ENCODE measurements around the gene CYP19A1. TPM values are rescaled to one million over a fixed set of nuclear protein-coding genes. Genes with fewer than 3 reads are reported as not detected.
A peak's percentile ranks its signal among the peaks of the same experiment; 100 is the strongest.

CYP19A1 gene
- polyA plus RNA-seq, 1 of the 3 experiments (the other 2 are of a cell fraction), result 0.03 TPM

DNA sequence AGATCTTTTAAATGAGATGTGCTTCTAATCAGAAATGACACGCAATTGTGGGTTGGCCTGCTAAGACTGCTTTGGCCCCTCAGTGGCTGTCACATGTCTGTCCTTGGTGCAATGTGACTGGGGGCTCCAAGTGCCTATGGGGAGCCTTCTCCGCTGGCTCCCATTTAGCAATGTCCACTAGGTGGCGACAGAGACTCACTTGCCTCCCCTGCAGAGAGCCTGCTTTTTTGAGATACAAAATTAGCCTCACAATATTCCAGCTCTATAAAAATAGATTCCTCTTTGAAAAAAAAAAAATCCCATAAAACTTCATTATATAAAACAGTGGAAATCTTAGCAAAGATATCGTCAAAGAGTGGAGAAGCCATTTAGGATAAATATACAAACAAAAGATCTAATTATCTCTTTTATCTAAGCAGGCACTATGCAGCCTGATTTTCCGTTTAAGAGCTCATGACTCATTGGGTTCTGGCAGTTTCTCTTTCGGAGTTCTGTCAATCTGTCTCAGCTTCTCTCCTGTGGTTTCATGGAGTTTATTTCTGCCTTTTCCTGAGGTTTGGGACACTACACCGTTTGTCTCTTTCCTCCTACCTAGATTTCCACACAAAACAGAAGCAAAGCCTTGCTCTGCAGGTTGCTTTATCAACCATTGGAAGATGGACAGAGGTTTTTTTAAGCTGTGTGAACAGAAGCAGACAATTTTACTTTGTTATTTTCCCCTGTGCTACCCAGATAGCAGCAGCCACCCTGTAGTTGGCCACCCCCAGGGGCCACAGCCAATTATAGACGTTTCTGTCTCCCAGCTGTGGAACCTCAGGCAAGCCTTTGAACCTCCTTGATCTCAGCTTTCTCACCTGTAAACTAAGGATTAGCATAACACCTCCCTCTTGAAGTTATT is 175.3 kb downstream of the CYP19A1 start:
- no peaks in the 10 kb centered on the region for H3K79me2 ChIP-seq (ENCODE audit: insufficient read depth)
- no peaks in the 10 kb centered on the region for H3K9me2 ChIP-seq
- TF ChIP-seq, protein P1, sequence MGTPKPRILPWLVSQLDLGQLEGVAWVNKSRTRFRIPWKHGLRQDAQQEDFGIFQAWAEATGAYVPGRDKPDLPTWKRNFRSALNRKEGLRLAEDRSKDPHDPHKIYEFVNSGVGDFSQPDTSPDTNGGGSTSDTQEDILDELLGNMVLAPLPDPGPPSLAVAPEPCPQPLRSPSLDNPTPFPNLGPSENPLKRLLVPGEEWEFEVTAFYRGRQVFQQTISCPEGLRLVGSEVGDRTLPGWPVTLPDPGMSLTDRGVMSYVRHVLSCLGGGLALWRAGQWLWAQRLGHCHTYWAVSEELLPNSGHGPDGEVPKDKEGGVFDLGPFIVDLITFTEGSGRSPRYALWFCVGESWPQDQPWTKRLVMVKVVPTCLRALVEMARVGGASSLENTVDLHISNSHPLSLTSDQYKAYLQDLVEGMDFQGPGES (IDR thresholded peaks at IDR 0.05; ENCODE audit: low read depth, low read length), result no peak
- TF ChIP-seq, protein P2, sequence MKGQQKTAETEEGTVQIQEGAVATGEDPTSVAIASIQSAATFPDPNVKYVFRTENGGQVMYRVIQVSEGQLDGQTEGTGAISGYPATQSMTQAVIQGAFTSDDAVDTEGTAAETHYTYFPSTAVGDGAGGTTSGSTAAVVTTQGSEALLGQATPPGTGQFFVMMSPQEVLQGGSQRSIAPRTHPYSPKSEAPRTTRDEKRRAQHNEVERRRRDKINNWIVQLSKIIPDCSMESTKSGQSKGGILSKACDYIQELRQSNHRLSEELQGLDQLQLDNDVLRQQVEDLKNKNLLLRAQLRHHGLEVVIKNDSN (IDR thresholded peaks at IDR 0.05; ENCODE audit: borderline replicate concordance, low read depth), result no peak
- TF ChIP-seq MEF2A (IDR thresholded peaks at IDR 0.05; ENCODE audit: borderline replicate concordance, low read depth), result no peak
- no peak for TF ChIP-seq FOSL2 (IDR thresholded peaks at IDR 0.05; ENCODE audit: borderline replicate concordance, low read depth)
- TF ChIP-seq, protein P3, sequence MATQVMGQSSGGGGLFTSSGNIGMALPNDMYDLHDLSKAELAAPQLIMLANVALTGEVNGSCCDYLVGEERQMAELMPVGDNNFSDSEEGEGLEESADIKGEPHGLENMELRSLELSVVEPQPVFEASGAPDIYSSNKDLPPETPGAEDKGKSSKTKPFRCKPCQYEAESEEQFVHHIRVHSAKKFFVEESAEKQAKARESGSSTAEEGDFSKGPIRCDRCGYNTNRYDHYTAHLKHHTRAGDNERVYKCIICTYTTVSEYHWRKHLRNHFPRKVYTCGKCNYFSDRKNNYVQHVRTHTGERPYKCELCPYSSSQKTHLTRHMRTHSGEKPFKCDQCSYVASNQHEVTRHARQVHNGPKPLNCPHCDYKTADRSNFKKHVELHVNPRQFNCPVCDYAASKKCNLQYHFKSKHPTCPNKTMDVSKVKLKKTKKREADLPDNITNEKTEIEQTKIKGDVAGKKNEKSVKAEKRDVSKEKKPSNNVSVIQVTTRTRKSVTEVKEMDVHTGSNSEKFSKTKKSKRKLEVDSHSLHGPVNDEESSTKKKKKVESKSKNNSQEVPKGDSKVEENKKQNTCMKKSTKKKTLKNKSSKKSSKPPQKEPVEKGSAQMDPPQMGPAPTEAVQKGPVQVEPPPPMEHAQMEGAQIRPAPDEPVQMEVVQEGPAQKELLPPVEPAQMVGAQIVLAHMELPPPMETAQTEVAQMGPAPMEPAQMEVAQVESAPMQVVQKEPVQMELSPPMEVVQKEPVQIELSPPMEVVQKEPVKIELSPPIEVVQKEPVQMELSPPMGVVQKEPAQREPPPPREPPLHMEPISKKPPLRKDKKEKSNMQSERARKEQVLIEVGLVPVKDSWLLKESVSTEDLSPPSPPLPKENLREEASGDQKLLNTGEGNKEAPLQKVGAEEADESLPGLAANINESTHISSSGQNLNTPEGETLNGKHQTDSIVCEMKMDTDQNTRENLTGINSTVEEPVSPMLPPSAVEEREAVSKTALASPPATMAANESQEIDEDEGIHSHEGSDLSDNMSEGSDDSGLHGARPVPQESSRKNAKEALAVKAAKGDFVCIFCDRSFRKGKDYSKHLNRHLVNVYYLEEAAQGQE (IDR thresholded peaks at IDR 0.05; ENCODE audit: low read depth, low read length), result no peak
- peak; percentile 91 for TF ChIP-seq RAD21 (IDR thresholded peaks at IDR 0.05; ENCODE audit: low read length)
- TF ChIP-seq, protein P4, sequence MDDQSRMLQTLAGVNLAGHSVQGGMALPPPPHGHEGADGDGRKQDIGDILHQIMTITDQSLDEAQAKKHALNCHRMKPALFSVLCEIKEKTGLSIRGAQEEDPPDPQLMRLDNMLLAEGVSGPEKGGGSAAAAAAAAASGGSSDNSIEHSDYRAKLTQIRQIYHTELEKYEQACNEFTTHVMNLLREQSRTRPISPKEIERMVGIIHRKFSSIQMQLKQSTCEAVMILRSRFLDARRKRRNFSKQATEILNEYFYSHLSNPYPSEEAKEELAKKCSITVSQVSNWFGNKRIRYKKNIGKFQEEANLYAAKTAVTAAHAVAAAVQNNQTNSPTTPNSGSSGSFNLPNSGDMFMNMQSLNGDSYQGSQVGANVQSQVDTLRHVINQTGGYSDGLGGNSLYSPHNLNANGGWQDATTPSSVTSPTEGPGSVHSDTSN (IDR thresholded peaks at IDR 0.05), result peak; percentile 24; the same call in 1 of the 2 replicates
- no peak for TF ChIP-seq EZH2phosphoT487 (IDR thresholded peaks at IDR 0.05; ENCODE audit: borderline replicate concordance, low read depth)
- TF ChIP-seq, protein P5, sequence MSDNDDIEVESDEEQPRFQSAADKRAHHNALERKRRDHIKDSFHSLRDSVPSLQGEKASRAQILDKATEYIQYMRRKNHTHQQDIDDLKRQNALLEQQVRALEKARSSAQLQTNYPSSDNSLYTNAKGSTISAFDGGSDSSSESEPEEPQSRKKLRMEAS (IDR thresholded peaks at IDR 0.05; ENCODE audit: low read depth), result 0 out of 2 replicates have a peak, but pooled peaks have one; percentile 10
- no peak for TF ChIP-seq CHD2 (IDR thresholded peaks at IDR 0.05; ENCODE audit: low read length, partially characterized antibody)
- TF ChIP-seq SMC3 (IDR thresholded peaks at IDR 0.05; ENCODE audit: low read depth, low read length), result peak; percentile 70
- TF ChIP-seq FOXJ3 (CRISPR knock-in tag; IDR thresholded peaks at IDR 0.05), result no peak
- no peak for TF ChIP-seq RXRA (IDR thresholded peaks at IDR 0.05; ENCODE audit: borderline replicate concordance, low read depth)
- no peak for TF ChIP-seq EP300 (IDR thresholded peaks at IDR 0.05; ENCODE audit: borderline replicate concordance in 1 of 2, low read depth in 1 of 2, low read length in 1 of 2)
- no peak for TF ChIP-seq MXI1 (IDR thresholded peaks at IDR 0.05; ENCODE audit: low read depth, low read length)
- TF ChIP-seq YY1 (IDR thresholded peaks at IDR 0.05; ENCODE audit: low read depth), result no peak
- no peak for TF ChIP-seq POLR2AphosphoS5 (IDR thresholded peaks at IDR 0.05; ENCODE audit: low read depth, low read length)
- no peak for TF ChIP-seq GABPA (IDR thresholded peaks at IDR 0.05; ENCODE audit: low read depth)
- TF ChIP-seq RCOR1 (IDR thresholded peaks at IDR 0.05; ENCODE audit: low read length), result no peak
- TF ChIP-seq, protein P6, sequence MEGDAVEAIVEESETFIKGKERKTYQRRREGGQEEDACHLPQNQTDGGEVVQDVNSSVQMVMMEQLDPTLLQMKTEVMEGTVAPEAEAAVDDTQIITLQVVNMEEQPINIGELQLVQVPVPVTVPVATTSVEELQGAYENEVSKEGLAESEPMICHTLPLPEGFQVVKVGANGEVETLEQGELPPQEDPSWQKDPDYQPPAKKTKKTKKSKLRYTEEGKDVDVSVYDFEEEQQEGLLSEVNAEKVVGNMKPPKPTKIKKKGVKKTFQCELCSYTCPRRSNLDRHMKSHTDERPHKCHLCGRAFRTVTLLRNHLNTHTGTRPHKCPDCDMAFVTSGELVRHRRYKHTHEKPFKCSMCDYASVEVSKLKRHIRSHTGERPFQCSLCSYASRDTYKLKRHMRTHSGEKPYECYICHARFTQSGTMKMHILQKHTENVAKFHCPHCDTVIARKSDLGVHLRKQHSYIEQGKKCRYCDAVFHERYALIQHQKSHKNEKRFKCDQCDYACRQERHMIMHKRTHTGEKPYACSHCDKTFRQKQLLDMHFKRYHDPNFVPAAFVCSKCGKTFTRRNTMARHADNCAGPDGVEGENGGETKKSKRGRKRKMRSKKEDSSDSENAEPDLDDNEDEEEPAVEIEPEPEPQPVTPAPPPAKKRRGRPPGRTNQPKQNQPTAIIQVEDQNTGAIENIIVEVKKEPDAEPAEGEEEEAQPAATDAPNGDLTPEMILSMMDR (IDR thresholded peaks at IDR 0.05), result peak; percentile 99
- H3K9me3 ChIP-seq, result no peaks in the 10 kb centered on the region
- ChIA-PET CTCF (interaction anchor here (0.6 to 16.3 kb wide), 64 partner anchors 9 to 612 kb away, joined by 3 to 284 read pairs (median 5); no protein-coding TSS in a partner anchor), POLR2A (interaction anchor here (0.6 to 1.2 kb wide), 2 partner anchors 30 to 78 kb away, joined by 3 to 7 read pairs; no protein-coding TSS in a partner anchor)
- no peaks in the 10 kb centered on the region for H3F3A ChIP-seq (replicated peaks; ENCODE audit: insufficient read depth)
- H3K4me2 ChIP-seq, result peak overlapping the region; percentile 78
- peaks cover 0 to 6% of the 10 kb centered on the region in 2 experiments; a peak in 2 of 4 replicates for H3K4me1 ChIP-seq (ENCODE audit: control insufficient read depth in 1 of 2, insufficient read depth in 2 of 2, low read depth in 1 of 2, low read length in 1 of 2)
- H3K4me3 ChIP-seq (ENCODE audit: low read depth in 2 of 2, low read length in 1 of 2), result peak overlapping the region; percentile 6 to 33; a peak in 3 of 4 replicates
- peak; percentile 84 for DNase-seq
- whole genome bisulfite sequencing (ENCODE audit: low lambda C conversion rate), result 6% methylated on average over 8 of the region's 8 CpGs
- H3K9ac ChIP-seq, result no peak overlapping the region
- no peaks in the 10 kb centered on the region for H3K36me3 ChIP-seq (replicated peaks in 1 of 2; ENCODE audit: control insufficient read depth in 1 of 2, insufficient read depth in 2 of 2, low read length in 1 of 2)
- H2AFZ ChIP-seq (ENCODE audit: low read depth), result peak overlapping the region; percentile 68
- no peaks in the 10 kb centered on the region for H4K20me1 ChIP-seq (ENCODE audit: insufficient read depth)
- H3K27me3 ChIP-seq (ENCODE audit: insufficient read depth), result no peaks in the 10 kb centered on the region; the same call in 1 of the 2 replicates
- peak overlapping the region; percentile 25 to 30; a peak in 2 of 4 replicates for H3K27ac ChIP-seq (ENCODE audit: low read depth in 2 of 2, low read length in 1 of 2)

All from SK-N-SH (cell line).